ENCODE measurements around the gene TFEB.
A peak's percentile ranks its signal among the peaks of the same experiment; 100 is the strongest.

The TFEB gene

DNA sequence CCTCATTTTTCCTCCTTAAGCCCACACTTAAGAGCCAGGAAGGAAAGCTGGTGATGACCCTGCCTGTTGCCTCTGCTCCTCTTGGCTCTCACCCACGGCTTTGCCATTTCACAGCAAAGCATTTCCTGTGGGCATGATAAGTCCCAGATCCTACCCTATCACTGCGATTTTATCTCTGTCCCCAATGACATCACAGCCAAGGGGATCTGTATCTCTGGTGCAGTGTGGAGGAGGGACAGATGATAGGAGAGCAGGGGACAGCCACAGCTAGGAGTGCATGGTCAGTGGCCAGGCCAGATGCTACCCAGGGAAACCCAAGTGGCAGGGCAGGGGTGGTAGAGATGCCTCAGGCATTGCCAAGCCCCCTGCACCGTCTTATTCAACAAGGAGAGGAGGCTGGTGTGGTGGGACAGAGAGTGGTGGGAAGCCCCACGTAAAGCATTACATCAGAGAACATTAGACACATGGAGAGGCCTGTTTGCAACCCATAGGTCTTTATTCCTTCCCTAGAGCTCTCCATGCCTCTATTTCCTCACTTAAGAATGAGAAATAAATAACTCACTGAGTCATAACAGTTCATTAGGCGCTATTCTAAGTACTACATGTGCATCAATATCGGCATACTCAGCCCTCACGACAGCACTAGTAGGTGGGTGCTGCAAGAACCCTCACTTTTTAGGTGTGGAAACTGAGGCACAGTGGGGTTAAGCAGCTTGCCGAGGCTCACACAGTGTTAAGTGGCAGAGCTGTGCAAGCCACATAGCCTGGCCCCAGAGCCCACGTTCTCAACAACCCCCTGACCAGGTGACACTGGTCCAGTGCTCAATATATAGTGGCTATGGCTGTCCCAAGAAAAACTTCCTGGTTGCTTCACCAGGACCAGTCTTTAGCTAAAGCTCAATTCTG is 4.6 kb downstream of the TFEB start:
- TF ChIP-seq, protein P1, sequence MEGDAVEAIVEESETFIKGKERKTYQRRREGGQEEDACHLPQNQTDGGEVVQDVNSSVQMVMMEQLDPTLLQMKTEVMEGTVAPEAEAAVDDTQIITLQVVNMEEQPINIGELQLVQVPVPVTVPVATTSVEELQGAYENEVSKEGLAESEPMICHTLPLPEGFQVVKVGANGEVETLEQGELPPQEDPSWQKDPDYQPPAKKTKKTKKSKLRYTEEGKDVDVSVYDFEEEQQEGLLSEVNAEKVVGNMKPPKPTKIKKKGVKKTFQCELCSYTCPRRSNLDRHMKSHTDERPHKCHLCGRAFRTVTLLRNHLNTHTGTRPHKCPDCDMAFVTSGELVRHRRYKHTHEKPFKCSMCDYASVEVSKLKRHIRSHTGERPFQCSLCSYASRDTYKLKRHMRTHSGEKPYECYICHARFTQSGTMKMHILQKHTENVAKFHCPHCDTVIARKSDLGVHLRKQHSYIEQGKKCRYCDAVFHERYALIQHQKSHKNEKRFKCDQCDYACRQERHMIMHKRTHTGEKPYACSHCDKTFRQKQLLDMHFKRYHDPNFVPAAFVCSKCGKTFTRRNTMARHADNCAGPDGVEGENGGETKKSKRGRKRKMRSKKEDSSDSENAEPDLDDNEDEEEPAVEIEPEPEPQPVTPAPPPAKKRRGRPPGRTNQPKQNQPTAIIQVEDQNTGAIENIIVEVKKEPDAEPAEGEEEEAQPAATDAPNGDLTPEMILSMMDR (IDR thresholded peaks at IDR 0.05; ENCODE audit: borderline replicate concordance, insufficient read depth, low read depth, low read length), result no peak
- H3K4me3 ChIP-seq (ENCODE audit: low read depth, low read length), result peak overlapping the region; percentile 70

DNA sequence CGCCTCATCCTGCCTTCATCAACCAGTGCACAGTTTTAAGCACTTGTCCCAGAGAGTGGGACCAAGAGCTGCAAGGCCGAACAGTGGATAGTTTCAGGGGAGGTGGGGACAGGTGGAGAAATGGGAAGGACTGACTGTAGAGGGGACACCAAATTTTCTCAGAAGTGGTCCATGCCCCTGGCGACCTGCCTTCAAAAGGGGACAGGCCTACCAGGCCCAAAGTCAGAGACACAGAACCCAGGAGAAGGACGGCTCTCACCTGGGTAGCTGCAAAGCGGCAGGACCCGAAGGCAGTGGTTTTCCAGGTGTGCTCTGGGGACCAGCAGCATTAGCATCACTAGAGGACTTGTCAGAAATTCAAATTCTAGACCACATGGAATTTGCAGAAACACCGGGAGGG is 5.8 kb downstream of the TFEB start:
- no peak overlapping the region for H3K4me3 ChIP-seq (ENCODE audit: low read depth, low read length)
- TF ChIP-seq, protein P1 (IDR thresholded peaks at IDR 0.05; ENCODE audit: borderline replicate concordance, insufficient read depth, low read depth, low read length), result no peak

DNA sequence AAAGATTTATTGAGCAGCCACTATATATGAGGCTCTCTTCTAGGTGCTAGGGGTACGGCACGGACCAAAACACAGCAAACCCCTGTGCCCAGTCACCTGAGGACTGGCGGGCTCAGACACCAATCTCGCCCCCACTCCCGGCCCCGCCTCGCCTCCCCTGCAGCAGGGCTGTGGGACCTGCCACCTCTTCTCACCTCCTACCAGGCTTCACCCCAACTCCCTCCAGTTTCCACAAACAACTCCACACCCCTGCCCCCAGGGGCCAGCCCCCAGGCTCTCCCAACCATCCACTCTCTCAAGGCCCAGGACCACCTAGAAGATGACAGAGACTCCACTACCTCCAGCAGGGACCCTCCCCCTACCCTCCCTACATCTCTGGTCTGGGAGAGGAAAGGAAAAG is 6.5 kb downstream of the TFEB start:
- H3K4me3 ChIP-seq (ENCODE audit: low read depth, low read length), result no peak overlapping the region
- TF ChIP-seq, protein P1 (IDR thresholded peaks at IDR 0.05; ENCODE audit: borderline replicate concordance, insufficient read depth, low read depth, low read length), result no peak

DNA sequence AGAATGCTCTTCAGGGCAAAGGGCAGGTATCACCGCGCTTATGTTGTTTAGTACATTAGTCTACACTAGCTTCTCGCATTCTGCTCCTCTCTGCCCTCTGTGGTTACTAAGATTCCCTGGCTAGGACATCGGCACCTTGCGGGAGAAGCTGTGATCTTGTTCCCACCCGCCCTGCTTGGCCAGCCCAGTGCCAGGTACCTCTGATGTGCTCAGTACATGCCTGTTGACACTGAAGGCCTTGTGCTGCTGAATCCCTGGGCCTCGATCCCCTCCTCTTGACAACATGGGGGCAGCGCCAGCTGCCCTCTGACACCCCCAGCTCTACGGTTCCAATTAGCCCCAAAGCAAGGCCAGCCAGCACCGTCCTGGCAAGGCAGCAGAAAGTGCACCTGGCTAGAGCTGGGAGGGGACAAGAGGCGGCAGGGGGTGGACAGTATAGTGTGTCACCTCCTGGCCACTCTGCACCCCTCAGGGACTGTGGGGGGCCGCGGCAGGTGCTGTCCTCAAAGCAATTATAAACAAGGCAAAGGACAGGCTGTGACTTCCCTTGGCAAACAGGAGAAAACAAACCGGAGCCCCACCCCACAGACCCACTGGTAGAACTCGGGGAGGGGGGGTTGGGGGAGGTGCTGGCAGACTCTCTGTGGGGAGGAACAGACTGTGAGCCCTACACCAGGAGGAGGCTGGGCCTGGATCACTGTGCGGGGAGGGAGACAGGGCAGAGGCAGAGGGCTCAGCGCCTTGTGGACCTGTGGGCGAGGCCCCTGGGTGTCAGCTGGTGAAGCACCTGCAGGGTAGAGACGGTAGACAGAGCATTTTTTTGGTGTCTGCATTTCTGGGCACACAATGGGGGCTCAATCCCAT is 7.1 kb downstream of the TFEB start:
- TF ChIP-seq, protein P1 (IDR thresholded peaks at IDR 0.05; ENCODE audit: borderline replicate concordance, insufficient read depth, low read depth, low read length), result no peak
- H3K4me3 ChIP-seq (ENCODE audit: low read depth, low read length), result no peak overlapping the region

DNA sequence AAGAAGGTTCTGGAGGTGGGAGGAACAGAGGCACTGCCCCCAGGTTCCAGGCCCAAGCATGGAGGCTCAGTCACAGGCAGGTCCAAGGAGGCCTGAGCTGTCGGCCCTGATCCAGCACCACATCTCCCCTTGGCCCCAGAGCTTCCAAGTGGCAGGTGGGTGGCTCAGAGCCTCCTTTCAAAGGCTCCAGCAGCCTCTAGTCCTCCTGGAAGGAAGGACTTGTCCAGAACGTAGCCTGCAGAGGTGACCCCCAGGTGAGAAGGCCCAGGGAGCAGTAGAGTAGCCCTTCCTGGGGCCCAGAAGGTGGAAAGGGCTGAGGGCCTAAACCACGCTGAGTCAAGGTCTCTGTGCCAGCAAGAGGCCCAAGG is 7.7 kb downstream of the TFEB start:
- TF ChIP-seq, protein P1 (IDR thresholded peaks at IDR 0.05; ENCODE audit: borderline replicate concordance, insufficient read depth, low read depth, low read length), result no peak
- H3K4me3 ChIP-seq (ENCODE audit: low read depth, low read length), result no peak overlapping the region

DNA sequence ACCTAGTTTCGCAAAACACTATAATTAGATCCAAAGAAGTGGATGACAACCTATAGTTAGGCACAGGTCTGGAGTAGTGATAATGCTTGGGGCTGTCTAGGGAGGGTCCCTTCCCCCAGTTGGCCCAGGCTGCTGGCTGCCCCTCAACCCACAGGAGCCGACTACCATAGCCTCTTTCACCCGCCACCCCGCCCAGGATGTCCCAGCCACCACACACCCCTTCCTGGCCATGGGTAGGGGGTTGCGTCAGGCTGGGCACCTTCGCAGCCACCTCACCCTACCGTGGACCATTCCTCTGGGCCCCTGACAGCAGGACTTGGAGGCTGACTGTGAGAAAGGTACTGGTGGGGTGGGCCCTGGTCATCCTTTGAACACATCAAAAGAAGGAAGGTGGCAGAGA is 8.5 kb downstream of the TFEB start:
- TF ChIP-seq, protein P1 (IDR thresholded peaks at IDR 0.05; ENCODE audit: borderline replicate concordance, insufficient read depth, low read depth, low read length), result no peak
- no peak overlapping the region for H3K4me3 ChIP-seq (ENCODE audit: low read depth, low read length)

Measured in GM12875 (cell line).